ENCODE data around the gene SLC46A2. TPM values are rescaled to one million over a fixed set of nuclear protein-coding genes. Genes with fewer than 3 reads are reported as not detected.

SLC46A2 gene
- total RNA-seq, 1 donor from 2014 or later: 13.7 TPM

- H3K27ac ChIP-seq: peak overlapping the region; percentile 83
- ATAC-seq: no peak
- no peak for TF ChIP-seq CTCF (IDR thresholded peaks at IDR 0.05)
- H3K9me3 ChIP-seq: no peaks in the 10 kb centered on the region
- intact Hi-C loops (cut with DNase I): no loop called here
- no peak overlapping the region for H3K4me3 ChIP-seq
- no peaks in the 10 kb centered on the region for H3K27me3 ChIP-seq (ENCODE audit: low read depth)
- H3K36me3 ChIP-seq: peaks cover 22% of the 10 kb centered on the region
- H3K4me1 ChIP-seq: peaks cover 62% of the 10 kb centered on the region
- DNase-seq: no peak
These were observed 26.3 kb downstream of the SLC46A2 start for GRCh38 chr9:112864403-112864802.

- ATAC-seq (no peak), DNase-seq (no peak)
- peaks cover 15% of the 10 kb centered on the region for H3K36me3 ChIP-seq
- H3K9me3 ChIP-seq: no peaks in the 10 kb centered on the region
- intact Hi-C loops (cut with DNase I): no loop called here
- H3K27me3 ChIP-seq (ENCODE audit: low read depth): no peaks in the 10 kb centered on the region
- no peak overlapping the region for H3K4me3 ChIP-seq
- peaks cover 69% of the 10 kb centered on the region for H3K4me1 ChIP-seq
- peak overlapping the region; percentile 83 for H3K27ac ChIP-seq
- TF ChIP-seq CTCF (IDR thresholded peaks at IDR 0.05): no peak
These were observed 26.9 kb downstream of the SLC46A2 start for GRCh38 chr9:112863746-112864145.

- intact Hi-C loops (cut with DNase I): no loop called here
- peak overlapping the region; percentile 83 for H3K27ac ChIP-seq
These were observed 27.5 kb downstream of the SLC46A2 start for GRCh38 chr9:112863214-112863613.

GRCh38 chr9:112861638-112862555 is 28.8 kb downstream of the SLC46A2 start:
- ATAC-seq (peak; percentile 56 to 64), DNase-seq (peak; percentile 69)
- H3K4me3 ChIP-seq: no peak overlapping the region
- TF ChIP-seq CTCF (IDR thresholded peaks at IDR 0.05): no peak
- peaks cover 73% of the 10 kb centered on the region for H3K4me1 ChIP-seq
- peaks cover 10% of the 10 kb centered on the region for H3K36me3 ChIP-seq
- intact Hi-C loops (cut with DNase I): no loop called here
- no peaks in the 10 kb centered on the region for H3K9me3 ChIP-seq
- peak overlapping the region; percentile 83 for H3K27ac ChIP-seq
- H3K27me3 ChIP-seq (ENCODE audit: low read depth): no peaks in the 10 kb centered on the region

More at GRCh38 chr9:112863214-112863613, 27.5 kb downstream of the SLC46A2 start:
- Histone ChIP-seq H3K9me3 (no peaks in the 10 kb centered on the region), H3K36me3 (peaks cover 10% of the 10 kb centered on the region), H3K4me1 (peaks cover 74% of the 10 kb centered on the region), H3K27me3 (ENCODE audit: low read depth) (no peaks in the 10 kb centered on the region), H3K4me3 (no peak overlapping the region)
- ATAC-seq (peak; percentile 20 to 47), DNase-seq (peak; percentile 54)
- no peak for TF ChIP-seq CTCF (IDR thresholded peaks at IDR 0.05)

GRCh38 chr9:112861155-112861554 is 29.5 kb downstream of the SLC46A2 start:
- DNase-seq (no peak), ATAC-seq (peak in 1 of 2 donors; percentile 7)
- Histone ChIP-seq H3K36me3 (peaks cover 9% of the 10 kb centered on the region), H3K9me3 (no peaks in the 10 kb centered on the region), H3K27me3 (ENCODE audit: low read depth) (no peaks in the 10 kb centered on the region), H3K4me3 (no peak overlapping the region), H3K4me1 (peaks cover 72% of the 10 kb centered on the region), H3K27ac (peak overlapping the region; percentile 83)
- TF ChIP-seq CTCF (IDR thresholded peaks at IDR 0.05): no peak
- intact Hi-C loops (cut with DNase I): no loop called here

All from lower lobe of right lung (tissue), 2 donors.